ENCODE data around the gene PSPC1. TPM values are rescaled to one million over a fixed set of nuclear protein-coding genes. Genes with fewer than 3 reads are reported as not detected.
A peak's percentile ranks its signal among the peaks of the same experiment; 100 is the strongest.
"Not testable (repeated sequence)": the region's sequence is repeated elsewhere in the genome, so short reads cannot be mapped to it uniquely, and the experiment has no call there.

Gene PSPC1
- total RNA-seq, 1 donor from 2014 or later = 86.7 TPM

- Mint-ChIP-seq H3K4me1 (peaks cover 13% of the 10 kb centered on the region), H3K4me3 (no peak overlapping the region), H3K27ac (peak overlapping the region; percentile 72), H3K36me3 (peaks cover 4% of the 10 kb centered on the region), H3K9me3 (no peaks in the 10 kb centered on the region), H3K27me3 (ENCODE audit: low read depth) (no peaks in the 10 kb centered on the region)
- TF ChIP-seq CTCF (IDR thresholded peaks at IDR 0.05; ENCODE audit: unreplicated experiment) = no peak
- no peak for DNase-seq (ENCODE audit: low spot score in 2 of 2, unreplicated experiment in 2 of 2)
These were observed 9.3 kb upstream of the PSPC1 start for GRCh38 chr13:19791953-19792537.

- TF ChIP-seq CTCF (IDR thresholded peaks at IDR 0.05; ENCODE audit: unreplicated experiment) = no peak
- H3K9me3 Mint-ChIP-seq = no peaks in the 10 kb centered on the region
- peak overlapping the region; percentile 99 for H3K27ac Mint-ChIP-seq
- H3K4me3 Mint-ChIP-seq = peak overlapping the region; percentile 98
- peaks cover 9% of the 10 kb centered on the region for H3K36me3 Mint-ChIP-seq
- H3K27me3 Mint-ChIP-seq (ENCODE audit: low read depth) = no peaks in the 10 kb centered on the region
- peak; percentile 49 to 71 for DNase-seq (ENCODE audit: low spot score in 2 of 2, unreplicated experiment in 2 of 2)
- H3K4me1 Mint-ChIP-seq = peaks cover 2% of the 10 kb centered on the region
These were observed 557 bp downstream of the PSPC1 start for GRCh38 chr13:19782049-19782726.

GRCh38 chr13:19781526-19781925, 1.2 kb downstream of the PSPC1 start:
- no peak for DNase-seq (ENCODE audit: low spot score in 2 of 2, unreplicated experiment in 2 of 2)
- H3K4me3 Mint-ChIP-seq = peak overlapping the region; percentile 98
- H3K27ac Mint-ChIP-seq = peak overlapping the region; percentile 99
- H3K36me3 Mint-ChIP-seq = peaks cover 9% of the 10 kb centered on the region
- no peak for TF ChIP-seq CTCF (IDR thresholded peaks at IDR 0.05; ENCODE audit: unreplicated experiment)
- H3K27me3 Mint-ChIP-seq (ENCODE audit: low read depth) = no peaks in the 10 kb centered on the region
- H3K4me1 Mint-ChIP-seq = peaks cover 2% of the 10 kb centered on the region
- no peaks in the 10 kb centered on the region for H3K9me3 Mint-ChIP-seq

GRCh38 chr13:19780753-19781418, 1.9 kb downstream of the PSPC1 start:
- H3K27ac Mint-ChIP-seq = peak overlapping the region; percentile 99
- H3K27me3 Mint-ChIP-seq (ENCODE audit: low read depth); H3K9me3 Mint-ChIP-seq; H3K4me1 Mint-ChIP-seq; DNase-seq (ENCODE audit: low spot score in 2 of 2, unreplicated experiment in 2 of 2); H3K36me3 Mint-ChIP-seq: not testable (repeated sequence)
- H3K4me3 Mint-ChIP-seq = peak overlapping the region; percentile 98

- H3K4me3 Mint-ChIP-seq = no peak overlapping the region
- H3K4me1 Mint-ChIP-seq = peaks cover 6% of the 10 kb centered on the region
- TF ChIP-seq CTCF (IDR thresholded peaks at IDR 0.05; ENCODE audit: unreplicated experiment) = no peak
- DNase-seq (ENCODE audit: low spot score in 2 of 2, unreplicated experiment in 2 of 2) = no peak
- H3K36me3 Mint-ChIP-seq = peaks cover 39% of the 10 kb centered on the region
- H3K27me3 Mint-ChIP-seq (ENCODE audit: low read depth) = no peaks in the 10 kb centered on the region
- no peak overlapping the region for H3K27ac Mint-ChIP-seq
- no peaks in the 10 kb centered on the region for H3K9me3 Mint-ChIP-seq
These were observed 10.4 kb downstream of the PSPC1 start for GRCh38 chr13:19772306-19772705.

GRCh38 chr13:19769854-19770253, 12.9 kb downstream of the PSPC1 start:
- Mint-ChIP-seq H3K9me3 (no peaks in the 10 kb centered on the region), H3K36me3 (peaks cover 33% of the 10 kb centered on the region), H3K4me3 (no peak overlapping the region), H3K27me3 (ENCODE audit: low read depth) (no peaks in the 10 kb centered on the region), H3K27ac (no peak overlapping the region), H3K4me1 (peaks cover 9% of the 10 kb centered on the region)
- no peak for DNase-seq (ENCODE audit: low spot score in 2 of 2, unreplicated experiment in 2 of 2)
- TF ChIP-seq CTCF (IDR thresholded peaks at IDR 0.05; ENCODE audit: unreplicated experiment) = no peak
